Measurements from ENCODE around the gene HDAC1.
"Not testable (repeated sequence)": the region's sequence is repeated elsewhere in the genome, so short reads cannot be mapped to it uniquely, and the experiment has no call there.

Gene HDAC1

DNA sequence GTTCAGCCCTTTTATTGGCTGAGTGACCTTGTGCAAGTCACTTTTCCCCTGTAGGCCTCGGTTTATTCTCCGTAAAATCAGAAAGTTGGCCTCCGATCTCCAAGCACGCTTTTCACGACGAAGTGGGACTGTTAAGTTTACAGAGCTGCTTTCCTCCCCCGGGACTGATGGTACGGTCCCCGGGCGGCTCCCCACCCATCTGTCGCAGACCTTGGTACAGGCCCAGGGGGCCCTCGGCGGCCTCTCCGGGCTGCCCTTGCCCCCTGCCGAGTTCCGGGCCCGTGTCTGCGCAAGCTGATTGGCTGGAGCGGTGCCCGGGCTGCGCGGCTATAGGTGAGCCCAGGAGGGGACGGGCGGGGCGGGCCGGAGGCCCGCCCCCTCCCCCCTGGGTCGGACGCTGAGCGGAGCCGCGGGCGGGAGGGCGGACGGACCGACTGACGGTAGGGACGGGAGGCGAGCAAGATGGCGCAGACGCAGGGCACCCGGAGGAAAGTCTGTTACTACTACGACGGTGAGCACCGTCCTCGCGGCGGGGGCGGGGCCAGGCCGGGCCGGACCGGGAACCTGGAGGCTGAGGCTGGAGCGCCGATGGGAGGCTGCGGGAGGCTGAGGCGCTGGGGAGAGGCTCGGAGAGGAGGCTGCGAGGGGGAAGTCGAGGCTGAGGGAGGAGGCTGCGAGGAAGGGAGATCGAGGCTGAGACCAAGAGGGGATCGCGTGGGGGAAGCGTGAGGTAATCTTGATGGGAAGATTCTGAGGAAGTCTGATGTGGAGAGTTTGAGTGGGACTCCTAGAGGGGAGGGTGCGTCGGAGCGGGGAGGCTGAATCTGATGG lies at the start of gene HDAC1:
Gene HDAC1, plus strand, starts transcription at position 376 of the 831 bp plus-strand sequence. Its CDS starts 87 bp downstream, at position 463.
- Mint-ChIP-seq H3K4me1 (peaks cover 22 to 52% of the 10 kb centered on the region in 2 donors), H3K36me3 (peaks cover 16 to 31% of the 10 kb centered on the region in 2 donors), H3K27ac (peak within 1 kb of the TSS; percentile 99), H3K9me3 (no peaks in the 10 kb centered on the region), H3K4me3 (peak within 1 kb of the TSS; percentile 95 to 99), H3K27me3 (no peaks in the 10 kb centered on the region)
- ATAC-seq (replicated peaks) (peak; percentile 99), DNase-seq (peak; percentile 98)

DNA sequence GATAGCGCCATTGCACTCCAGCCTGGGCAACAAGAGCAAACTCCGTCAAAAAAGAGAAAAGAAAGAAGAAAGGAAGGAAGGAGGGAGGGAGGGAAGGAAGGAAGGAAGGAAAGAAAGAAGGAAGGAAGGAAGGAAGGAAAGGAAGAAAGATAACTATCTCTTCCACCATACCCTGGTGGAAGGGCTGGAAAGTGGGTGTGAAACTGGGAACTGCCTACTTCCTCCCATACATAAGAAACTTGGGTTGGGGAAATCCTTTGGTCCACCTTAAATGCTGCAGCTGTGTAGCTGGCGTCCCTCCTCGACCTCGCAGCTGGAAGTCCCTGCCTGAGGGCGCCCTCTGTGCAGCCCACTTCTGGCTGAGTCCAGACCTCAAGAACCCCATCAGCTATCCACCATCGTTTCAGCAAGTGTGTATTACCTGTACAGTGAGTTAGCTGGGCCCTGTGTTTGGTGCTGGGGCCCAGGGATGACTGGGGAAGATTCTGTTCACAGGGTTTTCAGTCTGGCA lies 49.5 kb upstream of the HDAC1 start:
- DNase-seq, result no peak
- ATAC-seq (replicated peaks), result peak; percentile 13 to 34
- Mint-ChIP-seq H3K9me3 (no peaks in the 10 kb centered on the region), H3K4me3 (no peak overlapping the region), H3K27ac (no peak overlapping the region), H3K4me1 (peaks cover 24 to 53% of the 10 kb centered on the region in 2 donors), H3K27me3 (no peaks in the 10 kb centered on the region), H3K36me3 (no peaks in the 10 kb centered on the region)

DNA sequence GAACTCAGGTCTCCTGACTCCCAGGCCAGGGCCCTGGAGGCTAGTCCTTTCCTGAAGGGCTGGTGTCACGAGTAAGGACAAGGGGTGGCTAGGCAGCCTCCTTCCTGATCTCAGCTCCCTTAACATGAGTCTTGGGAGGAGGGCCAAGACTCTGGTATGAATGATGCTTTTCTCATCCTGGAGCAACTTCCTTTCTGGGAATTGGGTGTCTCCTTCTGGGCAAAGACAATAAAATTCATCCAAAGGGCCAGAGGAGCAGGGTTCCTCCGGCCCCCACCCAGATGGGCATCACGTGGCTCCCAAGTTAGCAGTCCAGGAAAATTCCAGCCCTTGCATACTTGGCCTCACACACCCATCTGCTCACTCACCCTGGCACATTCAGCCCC lies 45.0 kb upstream of the HDAC1 start, which contains the start of gene FAM167B:
Gene FAM167B, plus strand, starts transcription at position 335 of the 386 bp plus-strand sequence. CDS start 200 bp downstream, outside the sequence.
- Mint-ChIP-seq H3K4me3 (peak within 1 kb of the TSS; percentile 26 to 55), H3K9me3 (no peaks in the 10 kb centered on the region), H3K36me3 (peaks cover 0 to 4% of the 10 kb centered on the region in 2 donors), H3K27me3 (no peaks in the 10 kb centered on the region), H3K4me1 (peaks cover 50 to 71% of the 10 kb centered on the region in 2 donors), H3K27ac (peak within 1 kb of the TSS; percentile 67)
- DNase-seq (no peak), ATAC-seq (replicated peaks) (no peak)

DNA sequence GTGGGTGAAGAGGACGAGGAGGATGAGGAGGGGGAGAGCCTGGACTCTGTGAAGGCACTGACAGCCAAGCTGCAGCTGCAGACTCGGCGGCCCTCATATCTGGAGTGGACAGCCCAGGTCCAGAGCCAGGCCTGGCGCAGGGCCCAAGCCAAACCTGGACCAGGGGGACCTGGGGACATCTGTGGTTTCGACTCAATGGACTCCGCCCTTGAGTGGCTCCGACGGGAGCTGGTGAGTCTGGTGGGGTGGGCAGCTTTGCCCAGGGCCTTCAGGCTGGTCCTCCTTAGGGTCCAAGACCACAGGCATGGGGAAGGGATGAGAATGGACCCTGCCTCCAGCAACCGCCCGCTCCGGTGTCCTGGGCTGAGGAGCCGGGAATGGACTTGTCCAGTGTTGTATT lies 44.4 kb upstream of the HDAC1 start:
- H3K27me3 Mint-ChIP-seq, result no peaks in the 10 kb centered on the region
- DNase-seq (no peak), ATAC-seq (replicated peaks) (no peak)
- peaks cover 50 to 71% of the 10 kb centered on the region in 2 donors for H3K4me1 Mint-ChIP-seq
- H3K9me3 Mint-ChIP-seq, result no peaks in the 10 kb centered on the region
- no peak overlapping the region for H3K4me3 Mint-ChIP-seq
- no peak overlapping the region for H3K27ac Mint-ChIP-seq
- H3K36me3 Mint-ChIP-seq, result peaks cover 0 to 5% of the 10 kb centered on the region in 2 donors

DNA sequence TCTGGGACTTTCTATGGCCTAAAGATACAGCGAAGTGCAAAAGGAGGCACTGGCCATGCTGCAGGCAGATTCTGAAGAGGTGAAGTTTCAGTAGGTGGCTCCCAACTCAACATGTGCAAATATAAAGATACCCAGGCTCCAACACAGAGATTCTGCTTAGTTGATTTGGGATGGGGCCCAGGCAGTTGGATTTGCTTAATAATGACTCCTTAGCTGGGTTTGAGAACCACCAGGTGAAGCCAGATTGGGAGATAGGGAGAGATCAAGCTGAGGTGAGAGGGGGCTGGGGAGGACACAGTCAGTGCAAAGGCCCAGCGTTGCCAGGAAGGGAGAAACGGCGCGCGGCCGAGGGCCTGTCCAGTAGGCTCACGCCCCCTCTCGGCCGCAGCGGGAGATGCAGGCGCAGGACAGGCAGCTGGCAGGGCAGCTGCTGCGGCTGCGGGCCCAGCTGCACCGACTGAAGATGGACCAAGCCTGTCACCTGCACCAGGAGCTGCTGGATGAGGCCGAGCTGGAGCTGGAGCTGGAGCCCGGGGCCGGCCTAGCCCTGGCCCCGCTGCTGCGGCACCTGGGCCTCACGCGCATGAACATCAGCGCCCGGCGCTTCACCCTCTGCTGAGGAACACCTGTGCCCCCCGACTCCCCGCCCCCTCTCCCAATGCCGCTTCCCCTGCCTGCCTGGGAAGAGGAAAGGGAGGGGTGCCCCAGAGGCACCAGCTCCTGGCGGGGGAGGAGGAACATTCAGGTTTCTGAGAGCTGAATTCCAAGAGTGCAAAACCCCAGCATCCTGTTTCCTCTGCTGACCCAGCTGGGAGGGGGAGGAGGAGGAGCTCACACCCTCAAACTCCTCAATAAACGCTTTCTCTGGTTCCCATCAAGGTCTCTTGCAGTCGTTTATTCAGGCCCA lies 43.6 kb upstream of the HDAC1 start:
- DNase-seq (peak; percentile 60), ATAC-seq (replicated peaks) (peak; percentile 7 to 12)
- peaks cover 54 to 72% of the 10 kb centered on the region in 2 donors for H3K4me1 Mint-ChIP-seq
- peak overlapping the region; percentile 26 to 55 for H3K4me3 Mint-ChIP-seq
- H3K27ac Mint-ChIP-seq, result peak overlapping the region; percentile 98
- peaks cover 0 to 5% of the 10 kb centered on the region in 2 donors for H3K36me3 Mint-ChIP-seq
- no peaks in the 10 kb centered on the region for H3K9me3 Mint-ChIP-seq
- no peaks in the 10 kb centered on the region for H3K27me3 Mint-ChIP-seq

DNA sequence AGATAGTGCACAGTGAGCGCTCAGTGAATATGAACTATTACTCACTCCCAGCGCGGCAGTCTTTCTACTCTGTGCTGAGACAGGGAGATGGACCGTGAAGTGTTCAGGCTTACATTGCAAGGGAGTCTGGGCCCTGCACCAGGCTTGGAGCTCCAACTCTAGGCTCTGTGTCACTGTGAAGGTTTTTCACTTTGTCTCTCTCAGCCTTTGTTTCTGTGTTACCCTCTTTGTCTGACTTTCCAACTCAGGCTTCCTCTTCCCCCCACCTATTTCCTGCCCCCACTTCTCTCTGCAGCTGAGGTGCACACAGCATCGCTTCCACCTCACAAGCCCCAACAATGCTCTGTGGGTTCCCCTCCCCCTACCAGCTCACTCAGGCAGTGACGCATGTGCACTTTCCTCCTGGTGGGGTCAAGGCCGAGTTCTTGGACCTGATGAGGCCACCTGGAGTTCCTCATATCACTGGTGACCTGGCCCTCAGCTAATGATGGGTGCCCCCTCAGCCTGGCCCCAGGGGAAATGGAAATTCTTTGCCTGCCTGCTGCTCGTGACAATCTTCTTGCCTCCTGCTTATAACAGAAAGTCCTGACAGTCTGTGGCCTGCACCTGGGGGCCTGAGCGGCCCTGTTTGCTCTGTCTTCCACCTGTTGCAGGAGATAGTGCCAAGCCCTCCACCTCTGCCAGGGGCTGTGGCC lies 41.9 kb upstream of the HDAC1 start:
- peaks cover 60 to 84% of the 10 kb centered on the region in 2 donors for H3K4me1 Mint-ChIP-seq
- peaks cover 0 to 5% of the 10 kb centered on the region in 2 donors for H3K36me3 Mint-ChIP-seq

DNA sequence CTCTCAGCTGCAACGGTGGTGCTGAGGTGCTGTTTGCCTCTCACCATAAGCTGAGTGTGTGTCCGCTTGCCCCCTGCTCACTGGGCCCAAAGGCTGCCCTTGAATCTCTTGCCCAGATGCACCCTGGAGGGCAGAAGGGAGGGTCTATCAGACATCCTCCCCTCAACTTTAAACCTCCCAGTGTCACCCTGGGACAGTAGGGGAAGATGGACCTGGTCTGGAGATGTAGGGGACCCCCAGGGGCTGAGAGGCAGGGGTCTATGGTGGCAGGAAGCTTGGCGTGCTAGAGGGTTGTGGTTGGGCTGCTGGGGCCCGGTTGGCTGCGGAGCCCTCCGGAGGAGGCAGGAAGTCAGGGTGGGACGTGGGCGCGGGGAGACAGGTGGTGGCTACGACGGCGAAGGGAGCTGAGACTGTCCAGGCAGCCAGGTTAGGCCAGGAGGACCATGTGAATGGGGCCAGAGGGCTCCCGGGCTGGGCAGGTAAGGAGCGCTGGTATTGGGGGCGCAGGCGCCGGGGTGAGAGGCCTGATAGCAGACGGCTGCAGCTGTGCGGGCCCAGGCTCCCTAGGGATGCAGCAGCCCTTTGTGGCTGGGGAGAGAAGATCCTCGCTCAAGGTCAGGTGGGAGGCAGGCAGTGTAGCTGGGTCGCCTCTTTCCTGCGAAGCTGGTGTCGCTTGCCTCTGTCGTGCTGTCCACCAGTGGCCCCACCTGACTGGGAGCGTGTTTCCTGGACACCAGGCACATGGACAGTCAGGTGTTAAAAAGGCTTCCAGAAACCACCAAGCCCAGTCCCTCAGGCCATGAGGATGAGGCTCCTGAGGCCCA lies 40.8 kb upstream of the HDAC1 start, which contains the start of gene LCK:
Gene LCK, plus strand, starts transcription at position 373 of the 824 bp plus-strand sequence. CDS start 23,065 bp downstream, outside the sequence.
- ATAC-seq (replicated peaks) (peak; percentile 47 to 54), DNase-seq (peak; percentile 68)
- Mint-ChIP-seq H3K27me3 (no peaks in the 10 kb centered on the region), H3K4me3 (peak within 1 kb of the TSS; percentile 55 to 77), H3K27ac (peak within 1 kb of the TSS; percentile 98), H3K4me1 (peaks cover 60 to 83% of the 10 kb centered on the region in 2 donors), H3K36me3 (peaks cover 0 to 5% of the 10 kb centered on the region in 2 donors), H3K9me3 (no peaks in the 10 kb centered on the region)

More for the DNA sequence above, 41.9 kb upstream of the HDAC1 start:
- peak overlapping the region; percentile 55 to 68 for H3K4me3 Mint-ChIP-seq
- peak overlapping the region; percentile 98 for H3K27ac Mint-ChIP-seq
- DNase-seq (peak; percentile 88), ATAC-seq (replicated peaks) (peak; percentile 80 to 85)
- H3K9me3 Mint-ChIP-seq, result no peaks in the 10 kb centered on the region
- no peaks in the 10 kb centered on the region for H3K27me3 Mint-ChIP-seq

DNA sequence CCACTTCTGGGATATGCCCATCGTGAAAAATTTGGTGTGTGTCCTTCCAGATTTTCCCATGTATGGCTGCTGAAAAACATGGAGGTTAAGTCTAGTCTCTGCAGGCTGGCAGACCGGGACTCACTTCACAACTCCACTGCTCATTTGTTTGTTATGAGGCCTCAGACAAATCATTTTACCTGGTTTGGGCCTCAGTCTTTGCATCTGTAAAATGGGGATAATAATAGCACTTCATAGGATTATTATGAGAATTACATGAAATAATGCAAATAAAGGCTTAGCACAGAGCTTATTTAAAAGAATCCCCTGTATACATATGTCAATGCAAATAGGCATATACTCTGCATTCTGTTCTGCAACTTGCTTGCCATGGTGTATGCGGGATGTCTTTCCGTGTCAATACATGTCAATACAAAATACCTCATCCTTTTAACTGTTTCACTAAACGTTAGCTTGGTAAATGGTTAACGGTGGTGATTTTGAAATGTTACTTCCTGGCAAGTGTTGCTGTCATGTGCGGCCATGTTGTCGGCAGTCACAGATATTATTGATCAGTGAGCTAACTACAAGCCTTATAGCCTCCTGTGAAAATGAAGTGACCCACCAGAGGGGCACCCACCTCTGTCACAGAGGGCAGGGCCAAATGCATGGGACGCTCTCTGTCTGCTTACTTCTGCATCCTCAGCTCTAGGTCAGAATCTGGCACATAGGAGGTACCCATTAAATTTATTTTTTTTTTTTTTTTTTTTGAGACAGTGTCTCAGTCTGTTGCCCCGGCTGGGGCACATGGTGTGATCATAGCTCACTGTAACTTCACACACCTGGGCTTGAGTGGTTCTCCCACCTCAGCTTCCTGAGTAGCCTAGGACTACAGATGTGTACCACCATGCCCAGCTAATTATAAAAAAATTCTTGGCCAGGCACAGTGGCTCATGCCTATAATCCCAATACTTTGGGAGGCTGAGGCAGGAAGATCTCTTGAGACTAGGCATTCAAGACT lies 36.5 kb upstream of the HDAC1 start:
- Mint-ChIP-seq H3K4me3 (no peak overlapping the region), H3K9me3 (no peaks in the 10 kb centered on the region), H3K36me3 (peaks cover 0 to 7% of the 10 kb centered on the region in 2 donors), H3K27me3 (no peaks in the 10 kb centered on the region), H3K27ac (peak overlapping the region; percentile 67), H3K4me1 (peaks cover 35 to 50% of the 10 kb centered on the region in 2 donors)
- DNase-seq, result no peak
- no peak for ATAC-seq (replicated peaks)

DNA sequence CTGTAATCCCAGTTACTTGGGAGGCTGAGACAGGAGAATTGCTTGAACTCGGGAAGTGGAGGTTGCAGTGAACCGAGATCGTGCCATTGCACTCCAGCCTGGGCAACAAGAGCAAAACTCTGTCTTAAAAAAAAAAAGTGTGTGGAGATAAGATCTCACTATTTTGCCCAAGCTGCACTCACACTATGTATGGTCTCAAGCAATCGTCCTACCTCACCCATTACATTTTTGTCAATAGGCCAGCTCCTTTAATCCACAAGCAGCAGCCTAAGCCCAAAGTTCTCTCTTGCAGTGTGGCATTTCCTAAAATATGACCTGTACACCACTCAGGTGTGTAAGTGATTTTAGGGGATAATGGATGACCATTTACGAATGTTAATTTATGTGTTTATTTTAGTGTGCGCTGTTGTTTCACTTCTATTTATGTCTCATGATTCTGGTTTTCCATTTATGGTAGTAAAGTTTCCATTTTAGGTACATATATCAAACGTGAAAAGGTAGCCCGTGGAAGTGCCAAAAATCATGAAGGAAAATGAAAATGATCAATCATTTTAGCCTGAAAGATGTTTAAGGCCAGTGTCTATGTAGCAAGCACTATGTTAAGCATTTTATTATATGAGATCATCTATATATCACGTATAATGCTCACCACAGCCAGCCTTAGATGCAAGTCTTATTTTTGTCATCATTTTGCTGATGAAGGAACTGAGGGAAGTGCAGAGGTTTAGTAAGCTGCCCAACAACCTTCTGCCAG lies 35.2 kb upstream of the HDAC1 start:
- H3K27ac Mint-ChIP-seq, result peak overlapping the region; percentile 74
- H3K4me3 Mint-ChIP-seq, result no peak overlapping the region
- H3K4me1 Mint-ChIP-seq, result peaks cover 25 to 37% of the 10 kb centered on the region in 2 donors
- H3K9me3 Mint-ChIP-seq, result no peaks in the 10 kb centered on the region
- ATAC-seq (replicated peaks) (no peak), DNase-seq (no peak)
- no peaks in the 10 kb centered on the region for H3K27me3 Mint-ChIP-seq
- peaks cover 0 to 8% of the 10 kb centered on the region in 2 donors for H3K36me3 Mint-ChIP-seq

DNA sequence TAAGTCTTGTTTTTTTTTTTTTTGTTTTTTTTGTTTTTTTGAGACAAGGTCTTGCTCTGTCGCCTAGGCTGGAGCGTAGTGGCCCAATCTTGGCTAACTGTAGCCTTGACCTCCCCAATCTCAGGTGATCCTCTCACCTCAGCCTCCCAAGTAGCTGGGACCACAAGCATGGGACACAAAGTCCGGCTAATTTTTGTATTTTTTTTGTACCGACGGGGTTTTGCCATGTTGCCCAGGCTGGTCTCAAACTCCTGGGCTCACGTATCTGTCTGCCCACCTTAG lies 34.7 kb upstream of the HDAC1 start:
- H3K27ac Mint-ChIP-seq, result no peak overlapping the region
- peaks cover 21 to 32% of the 10 kb centered on the region in 2 donors for H3K4me1 Mint-ChIP-seq
- H3K9me3 Mint-ChIP-seq, result no peaks in the 10 kb centered on the region
- H3K36me3 Mint-ChIP-seq, result peaks cover 0 to 4% of the 10 kb centered on the region in 2 donors
- DNase-seq (no peak), ATAC-seq (replicated peaks) (no peak)
- H3K27me3 Mint-ChIP-seq, result no peaks in the 10 kb centered on the region
- no peak overlapping the region for H3K4me3 Mint-ChIP-seq

DNA sequence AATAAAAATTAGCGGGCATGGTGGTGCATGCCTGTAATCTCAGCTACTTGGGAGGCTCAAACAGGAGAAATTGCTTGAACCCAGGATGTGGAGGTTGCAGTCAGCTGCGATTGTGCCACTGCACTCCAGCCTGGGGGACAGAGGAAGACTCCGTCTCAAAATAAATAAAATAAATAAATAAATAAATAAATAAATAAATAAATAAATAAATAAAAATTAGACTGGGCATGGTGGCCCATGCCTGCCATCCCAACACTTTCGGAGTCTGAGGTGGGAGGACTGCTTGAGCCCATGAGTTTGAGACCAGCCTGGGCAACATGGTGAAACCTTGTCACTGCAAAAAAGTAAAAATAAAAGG lies 28.7 kb upstream of the HDAC1 start:
- not testable (repeated sequence) for H3K27ac Mint-ChIP-seq; ATAC-seq (replicated peaks); H3K36me3 Mint-ChIP-seq

More for the DNA sequence above, 28.7 kb upstream of the HDAC1 start:
- not testable (repeated sequence) for H3K4me3 Mint-ChIP-seq, H3K27me3 Mint-ChIP-seq, DNase-seq, H3K9me3 Mint-ChIP-seq
- H3K4me1 Mint-ChIP-seq, result peaks cover 19 to 26% of the 10 kb centered on the region in 2 donors
